Measurements from ENCODE around the gene PUM1. TPM values are rescaled to one million over a fixed set of nuclear protein-coding genes. Genes with fewer than 3 reads are reported as not detected.

PUM1 gene
- total RNA-seq, 4 donors from 2014 or later: 66.7 to 121 (median 83.9) TPM

DNA sequence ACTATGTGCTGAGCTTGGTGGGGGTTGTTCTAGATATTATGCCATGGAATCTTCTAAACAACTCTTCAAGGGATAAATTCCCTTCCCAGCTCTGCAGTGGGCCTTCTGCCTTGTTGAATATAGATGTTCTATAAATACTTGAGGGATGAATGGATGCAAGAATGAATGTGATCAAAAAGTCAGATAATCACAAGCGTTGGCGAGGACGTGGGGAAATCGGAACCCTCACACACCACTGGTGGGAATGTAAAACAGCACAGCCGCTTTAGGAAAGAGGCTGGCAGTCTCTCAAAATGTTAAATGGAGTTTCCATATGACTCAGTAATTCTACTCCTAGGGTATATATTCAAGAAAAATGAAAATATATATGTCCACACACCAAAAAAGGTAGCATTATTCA, 176.0 kb downstream of the PUM1 start:
- DNase-seq (ENCODE audit: low spot score) (no peak), ATAC-seq (ENCODE audit: low FRiP score) (no peak)
- TF ChIP-seq, protein P1, sequence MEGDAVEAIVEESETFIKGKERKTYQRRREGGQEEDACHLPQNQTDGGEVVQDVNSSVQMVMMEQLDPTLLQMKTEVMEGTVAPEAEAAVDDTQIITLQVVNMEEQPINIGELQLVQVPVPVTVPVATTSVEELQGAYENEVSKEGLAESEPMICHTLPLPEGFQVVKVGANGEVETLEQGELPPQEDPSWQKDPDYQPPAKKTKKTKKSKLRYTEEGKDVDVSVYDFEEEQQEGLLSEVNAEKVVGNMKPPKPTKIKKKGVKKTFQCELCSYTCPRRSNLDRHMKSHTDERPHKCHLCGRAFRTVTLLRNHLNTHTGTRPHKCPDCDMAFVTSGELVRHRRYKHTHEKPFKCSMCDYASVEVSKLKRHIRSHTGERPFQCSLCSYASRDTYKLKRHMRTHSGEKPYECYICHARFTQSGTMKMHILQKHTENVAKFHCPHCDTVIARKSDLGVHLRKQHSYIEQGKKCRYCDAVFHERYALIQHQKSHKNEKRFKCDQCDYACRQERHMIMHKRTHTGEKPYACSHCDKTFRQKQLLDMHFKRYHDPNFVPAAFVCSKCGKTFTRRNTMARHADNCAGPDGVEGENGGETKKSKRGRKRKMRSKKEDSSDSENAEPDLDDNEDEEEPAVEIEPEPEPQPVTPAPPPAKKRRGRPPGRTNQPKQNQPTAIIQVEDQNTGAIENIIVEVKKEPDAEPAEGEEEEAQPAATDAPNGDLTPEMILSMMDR (IDR thresholded peaks at IDR 0.05): no peak

DNA sequence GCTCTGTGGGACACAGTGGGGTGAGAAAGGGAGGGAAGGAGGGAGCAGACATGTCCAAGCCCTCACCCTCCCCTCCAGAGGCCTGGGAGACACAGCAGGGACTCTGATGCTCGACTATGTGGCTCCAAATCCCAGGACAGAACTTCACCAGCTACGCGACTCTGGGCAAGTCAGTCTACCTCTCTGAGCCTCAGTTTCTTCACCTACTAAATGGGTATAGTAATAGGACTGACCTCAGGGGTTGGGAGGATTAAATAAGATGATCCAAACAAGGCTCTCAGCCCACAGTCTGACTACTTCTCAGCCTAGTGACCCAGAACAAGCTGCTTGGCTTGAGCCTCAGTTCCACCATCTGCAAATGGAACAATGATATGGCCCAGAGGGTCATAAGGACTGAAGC, 176.5 kb downstream of the PUM1 start:
- TF ChIP-seq, protein P1 (IDR thresholded peaks at IDR 0.05): no peak
- no peak for ATAC-seq (ENCODE audit: low FRiP score)

DNA sequence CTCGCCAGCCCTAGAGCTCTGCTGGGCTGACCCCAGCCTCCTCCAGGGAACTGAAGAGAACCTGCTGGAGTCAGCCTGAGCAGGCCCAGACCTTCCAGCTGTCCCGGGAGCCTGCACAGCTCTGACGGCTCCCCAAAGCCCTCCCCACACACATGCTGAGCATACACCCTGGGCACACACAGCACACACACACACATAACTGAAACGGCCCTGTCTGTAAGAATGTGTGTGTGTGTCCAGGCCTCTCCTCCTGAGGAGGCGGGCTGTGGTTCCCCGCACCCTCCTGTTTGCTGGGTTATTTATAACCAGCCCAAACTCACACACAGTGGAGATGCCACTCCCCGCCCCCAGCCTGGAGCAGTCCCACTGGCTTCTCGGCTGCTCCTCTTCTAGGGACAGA, 177.1 kb downstream of the PUM1 start:
- DNase-seq (ENCODE audit: low spot score) (no peak), ATAC-seq (ENCODE audit: low FRiP score) (no peak)
- TF ChIP-seq, protein P1 (IDR thresholded peaks at IDR 0.05): no peak

More for the DNA sequence above, 176.5 kb downstream of the PUM1 start:
- DNase-seq (ENCODE audit: low spot score): no peak

DNA sequence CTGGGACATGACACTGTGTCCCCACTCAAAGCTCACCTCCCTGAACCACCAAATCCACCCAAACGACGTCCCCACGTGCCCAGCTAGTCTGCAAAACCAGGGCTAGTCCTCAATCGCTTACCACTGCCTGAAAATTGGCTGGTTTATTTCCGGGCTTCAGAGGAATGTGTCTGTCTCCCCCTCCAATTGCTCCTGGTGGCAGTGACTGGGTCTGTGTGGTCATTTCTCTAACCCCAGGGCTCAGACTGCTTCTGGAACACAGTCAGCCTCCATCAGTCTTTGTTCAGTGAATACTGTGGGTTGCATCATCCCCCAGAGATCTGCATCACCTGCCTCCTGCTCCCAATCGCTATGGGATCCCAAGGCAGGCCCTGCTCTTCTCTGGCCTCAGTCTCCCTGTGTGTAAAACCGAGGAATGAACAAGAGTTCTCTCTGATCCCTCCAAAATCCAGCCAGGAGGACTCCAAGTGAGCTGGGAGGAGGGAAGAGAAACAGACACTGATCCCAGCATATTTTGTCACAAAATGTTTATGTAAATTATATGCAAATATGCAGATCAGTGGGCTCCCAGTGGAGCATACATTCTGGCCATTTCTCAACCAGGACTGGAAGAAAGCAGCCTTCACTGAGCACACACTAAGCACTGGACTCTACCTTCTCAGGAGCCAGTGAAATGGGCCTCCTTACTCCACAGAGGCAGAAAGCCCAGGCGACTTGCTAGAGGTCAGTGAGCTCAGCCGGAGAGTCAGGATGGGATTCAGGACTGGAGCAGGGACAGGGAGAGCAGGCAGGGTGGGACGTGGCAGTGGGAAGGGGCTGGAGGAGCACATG, 177.8 kb downstream of the PUM1 start:
- ATAC-seq (ENCODE audit: low FRiP score): no peak
- no peak for DNase-seq (ENCODE audit: low spot score)
- TF ChIP-seq, protein P1 (IDR thresholded peaks at IDR 0.05): no peak

DNA sequence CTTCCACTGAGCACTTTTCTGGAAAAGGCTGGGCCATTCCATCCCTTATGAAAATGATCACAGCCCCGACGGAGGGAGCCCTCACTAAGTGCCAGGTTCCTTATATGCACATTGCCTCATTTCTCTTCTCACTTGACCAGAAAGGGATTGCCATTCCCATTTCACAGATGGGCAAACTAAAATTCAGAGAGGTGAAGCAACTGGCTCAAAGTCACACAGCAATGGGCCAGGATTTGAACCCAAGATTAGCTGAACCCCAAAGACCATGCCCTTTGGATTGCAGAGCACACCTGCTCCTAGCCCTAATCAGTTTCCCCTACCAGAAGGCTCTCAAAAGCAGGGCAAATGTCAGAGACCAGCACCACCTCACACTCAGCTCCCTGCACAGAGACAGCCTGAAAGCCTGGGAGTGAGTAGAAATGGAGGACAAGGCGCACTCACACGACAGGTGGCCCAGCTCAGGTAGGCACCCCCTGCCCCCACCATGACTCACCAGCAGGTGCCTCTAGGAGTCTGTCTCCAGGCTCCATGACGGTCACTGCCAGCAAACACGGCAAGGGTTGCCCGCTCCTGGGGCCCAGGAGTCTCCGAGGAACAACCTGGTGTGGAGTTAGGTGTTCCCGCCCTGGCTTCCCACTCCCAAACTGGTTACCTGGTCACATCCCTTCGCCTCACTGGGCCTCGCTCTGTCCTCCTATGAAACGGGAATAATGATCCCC, 178.6 kb downstream of the PUM1 start:
- no peak for DNase-seq (ENCODE audit: low spot score)
- no peak for ATAC-seq (ENCODE audit: low FRiP score)
- TF ChIP-seq, protein P1 (IDR thresholded peaks at IDR 0.05): no peak

DNA sequence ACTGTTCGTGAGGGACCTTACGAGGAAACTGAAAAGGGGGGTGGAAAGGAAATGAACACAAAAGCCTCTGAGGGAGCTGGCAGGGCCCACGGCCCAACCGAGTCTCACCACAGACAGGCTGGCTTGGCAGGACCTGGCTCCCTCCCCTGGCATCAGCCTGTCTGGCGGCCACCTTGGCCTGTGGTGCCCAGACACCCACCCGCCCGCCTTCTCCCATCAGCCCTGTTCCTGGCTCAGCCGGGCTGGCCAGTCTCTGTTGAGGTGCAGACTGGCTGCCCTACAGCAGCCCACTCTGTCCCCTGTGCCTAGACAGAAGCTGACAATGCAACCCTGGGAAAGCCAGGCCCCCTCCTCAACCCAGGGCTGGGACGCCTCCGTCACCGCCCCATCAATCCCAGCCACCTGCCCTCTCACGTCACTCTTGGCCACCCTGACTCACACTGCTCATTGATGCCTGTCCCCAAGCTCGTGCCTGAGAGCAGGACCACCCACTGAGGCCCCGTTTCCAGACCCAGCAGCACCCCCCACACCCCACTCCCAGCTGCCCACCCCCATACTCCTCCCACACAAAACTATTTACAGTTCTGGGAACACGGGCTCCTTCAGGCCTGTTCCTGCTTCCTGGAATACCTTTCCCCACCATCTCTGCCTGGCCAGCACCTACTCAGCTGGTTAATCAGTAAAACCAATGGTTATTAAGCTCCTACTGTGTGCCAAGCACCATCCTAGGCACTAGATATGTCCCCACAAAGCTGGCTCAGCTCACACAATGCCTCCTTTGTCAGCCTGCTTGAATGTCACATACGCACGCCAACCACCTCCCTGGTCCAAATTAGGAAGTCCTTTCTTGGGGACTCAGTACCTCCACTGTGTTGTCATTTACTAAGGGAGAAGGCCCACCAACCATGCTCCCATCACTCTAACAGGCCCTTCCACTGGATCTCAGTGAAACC, 179.7 kb downstream of the PUM1 start:
- ATAC-seq (ENCODE audit: low FRiP score) (no peak), DNase-seq (ENCODE audit: low spot score) (no peak)
- TF ChIP-seq, protein P1 (IDR thresholded peaks at IDR 0.05): no peak

All from omental fat pad (tissue), 4 donors.